Uterus (tissue), 2 donors: ENCODE results near the gene BCAS3.
"Not testable (repeated sequence)": the region's sequence is repeated elsewhere in the genome, so short reads cannot be mapped to it uniquely, and the experiment has no call there.

Source experiments
- POLR2A ChIP-seq, 2 donors: fragments of 450-650 bp; IDR thresholded peaks; one replicate each; pipeline ENCODE4 v1.6.1; 2016; ENCODE audit warnings: antibody characterized with exemption in 2 of 2, mild to moderate bottlenecking in 1 of 2, moderate library complexity in 1 of 2
- TF ChIP-seq, protein P1 (sequence below), 4 experiments: fragments of 200-600 bp in 2 of 4; fragments of 450-650 bp in 2 of 4; sonication (generic) in 2 of 4; IDR thresholded peaks; one replicate each; pipeline ENCODE4 v1.5.1; 2016 to 2019; ENCODE audit warnings: antibody characterized with exemption in 4 of 4, mild to moderate bottlenecking in 2 of 4, moderate library complexity in 1 of 4

DNA sequence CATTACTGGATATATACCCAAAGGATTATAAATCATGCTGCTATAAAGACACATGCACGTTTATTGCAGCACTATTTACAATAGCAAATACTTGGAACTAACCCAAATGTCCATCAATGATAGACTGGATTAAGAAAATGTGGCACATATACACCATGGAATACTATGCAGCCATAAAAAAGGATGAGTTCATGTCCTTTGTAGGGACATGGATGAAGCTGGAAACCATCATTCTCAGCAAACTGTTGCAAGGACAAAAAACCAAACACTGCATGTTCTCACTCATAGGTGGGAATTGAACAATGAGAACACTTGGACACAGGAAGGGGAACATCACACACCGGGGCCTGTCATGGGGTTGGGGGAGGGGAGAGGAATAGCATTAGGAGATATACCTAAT is 137.3 kb downstream of the BCAS3 start:
- TF ChIP-seq POLR2A (IDR thresholded peaks at IDR 0.05), result not testable (repeated sequence)
- TF ChIP-seq, protein P1, sequence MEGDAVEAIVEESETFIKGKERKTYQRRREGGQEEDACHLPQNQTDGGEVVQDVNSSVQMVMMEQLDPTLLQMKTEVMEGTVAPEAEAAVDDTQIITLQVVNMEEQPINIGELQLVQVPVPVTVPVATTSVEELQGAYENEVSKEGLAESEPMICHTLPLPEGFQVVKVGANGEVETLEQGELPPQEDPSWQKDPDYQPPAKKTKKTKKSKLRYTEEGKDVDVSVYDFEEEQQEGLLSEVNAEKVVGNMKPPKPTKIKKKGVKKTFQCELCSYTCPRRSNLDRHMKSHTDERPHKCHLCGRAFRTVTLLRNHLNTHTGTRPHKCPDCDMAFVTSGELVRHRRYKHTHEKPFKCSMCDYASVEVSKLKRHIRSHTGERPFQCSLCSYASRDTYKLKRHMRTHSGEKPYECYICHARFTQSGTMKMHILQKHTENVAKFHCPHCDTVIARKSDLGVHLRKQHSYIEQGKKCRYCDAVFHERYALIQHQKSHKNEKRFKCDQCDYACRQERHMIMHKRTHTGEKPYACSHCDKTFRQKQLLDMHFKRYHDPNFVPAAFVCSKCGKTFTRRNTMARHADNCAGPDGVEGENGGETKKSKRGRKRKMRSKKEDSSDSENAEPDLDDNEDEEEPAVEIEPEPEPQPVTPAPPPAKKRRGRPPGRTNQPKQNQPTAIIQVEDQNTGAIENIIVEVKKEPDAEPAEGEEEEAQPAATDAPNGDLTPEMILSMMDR (IDR thresholded peaks at IDR 0.05), result not testable (repeated sequence)
